Neural crest cell (in vitro differentiated cells): ENCODE measurements around the gene INTS1. TPM values are rescaled to one million over a fixed set of nuclear protein-coding genes. Genes with fewer than 3 reads are reported as not detected.
"Not testable (repeated sequence)": the region's sequence is repeated elsewhere in the genome, so short reads cannot be mapped to it uniquely, and the experiment has no call there.

ENCODE experiments used
- DNase-seq: peaks from one replicate; pipeline ENCODE4 v3.0.0; 2021; ENCODE audit warnings: low read depth, mixed read lengths, low spot score
- H3K27ac Mint-ChIP-seq: one replicate; pipeline ENCODE4 v1.8.0; 2021; ENCODE audit warnings: mild to moderate bottlenecking, mixed read lengths; ENCODE audit not compliant: unreplicated experiment
- H3K27me3 Mint-ChIP-seq: 2 replicates; pipeline ENCODE4 v1.8.0; 2021; ENCODE audit warnings: low read depth, mild to moderate bottlenecking, mixed read lengths
- H3K36me3 Mint-ChIP-seq: 2 replicates; pipeline ENCODE4 v1.8.0; 2021; ENCODE audit warnings: low read depth, mild to moderate bottlenecking, mixed read lengths
- H3K4me1 Mint-ChIP-seq: 2 replicates; pipeline ENCODE4 v1.8.0; 2021; ENCODE audit warnings: mixed read lengths
- H3K4me3 Mint-ChIP-seq: one replicate; pipeline ENCODE4 v1.8.0; 2021; ENCODE audit warnings: mild to moderate bottlenecking, mixed read lengths
- H3K9me3 Mint-ChIP-seq: 2 replicates; pipeline ENCODE4 v1.8.0; 2021; ENCODE audit warnings: mixed read lengths
- CTCF ChIP-seq: fragments of 200-600 bp; sonication (generic); conservative IDR thresholded peaks from 2 replicates; pipeline ENCODE4 v1.5.0; 2021; ENCODE audit warnings: antibody characterized with exemption, mild to moderate bottlenecking
- total RNA-seq: library from RNA; stranded (reverse); gene quantifications from 2 replicates; pipeline ENCODE4 v1.2.1, GENCODE V29; 2021

Gene INTS1
- total RNA-seq, 1 donor from 2014 or later, result 134 TPM

GRCh38 chr7:1523208-1523607 lies 19.0 kb upstream of the INTS1 start:
- no peak for TF ChIP-seq CTCF
- no peak for DNase-seq
- Mint-ChIP-seq H3K27me3 (peaks cover 32% of the 10 kb centered on the region), H3K36me3 (no peaks in the 10 kb centered on the region), H3K4me3 (no peak overlapping the region), H3K27ac (no peak overlapping the region), H3K9me3 (no peaks in the 10 kb centered on the region), H3K4me1 (peaks cover 10% of the 10 kb centered on the region)

DNA sequence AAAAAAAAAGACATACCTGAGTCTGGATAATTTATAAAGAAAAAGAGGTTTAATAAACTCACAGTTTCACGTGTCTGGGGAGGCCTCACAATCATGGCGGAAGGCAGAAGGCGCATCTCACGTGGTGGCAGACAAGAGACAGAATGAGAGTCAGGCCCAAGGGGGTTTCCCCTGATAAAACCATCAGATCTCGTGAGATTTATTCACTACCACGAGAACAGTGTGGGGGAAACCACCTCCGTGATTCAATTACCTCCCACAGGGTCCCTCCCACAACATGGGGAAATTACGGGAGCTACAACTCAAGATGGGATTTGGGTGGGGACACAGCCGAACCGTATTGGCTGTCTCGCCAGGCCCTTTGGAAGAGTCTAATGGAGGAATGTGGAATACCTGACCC lies 17.3 kb upstream of the INTS1 start:
- no peaks in the 10 kb centered on the region for H3K36me3 Mint-ChIP-seq
- peaks cover 5% of the 10 kb centered on the region for H3K4me1 Mint-ChIP-seq
- peaks cover 19% of the 10 kb centered on the region for H3K27me3 Mint-ChIP-seq
- no peaks in the 10 kb centered on the region for H3K9me3 Mint-ChIP-seq
- H3K4me3 Mint-ChIP-seq, result no peak overlapping the region
- no peak for TF ChIP-seq CTCF
- no peak overlapping the region for H3K27ac Mint-ChIP-seq
- DNase-seq, result no peak

- Mint-ChIP-seq H3K4me3 (no peak overlapping the region), H3K4me1 (peaks cover 5% of the 10 kb centered on the region), H3K27me3 (peaks cover 13% of the 10 kb centered on the region), H3K9me3 (no peaks in the 10 kb centered on the region), H3K27ac (peak overlapping the region; percentile 48), H3K36me3 (no peaks in the 10 kb centered on the region)
- no peak for TF ChIP-seq CTCF
- DNase-seq, result no peak
Observed at GRCh38 chr7:1520539-1521234, 16.5 kb upstream of the INTS1 start.

GRCh38 chr7:1519322-1519922 lies 15.2 kb upstream of the INTS1 start:
- not testable (repeated sequence) for DNase-seq, H3K9me3 Mint-ChIP-seq, H3K27me3 Mint-ChIP-seq, H3K27ac Mint-ChIP-seq, H3K36me3 Mint-ChIP-seq, H3K4me1 Mint-ChIP-seq, H3K4me3 Mint-ChIP-seq

- Mint-ChIP-seq H3K4me1 (peaks cover 5% of the 10 kb centered on the region), H3K36me3 (no peaks in the 10 kb centered on the region), H3K9me3 (no peaks in the 10 kb centered on the region), H3K27ac (no peak overlapping the region), H3K27me3 (peaks cover under 1% of the 10 kb centered on the region), H3K4me3 (no peak overlapping the region)
- DNase-seq, result no peak
- TF ChIP-seq CTCF, result no peak
Observed at GRCh38 chr7:1516586-1517251, 12.5 kb upstream of the INTS1 start.

DNA sequence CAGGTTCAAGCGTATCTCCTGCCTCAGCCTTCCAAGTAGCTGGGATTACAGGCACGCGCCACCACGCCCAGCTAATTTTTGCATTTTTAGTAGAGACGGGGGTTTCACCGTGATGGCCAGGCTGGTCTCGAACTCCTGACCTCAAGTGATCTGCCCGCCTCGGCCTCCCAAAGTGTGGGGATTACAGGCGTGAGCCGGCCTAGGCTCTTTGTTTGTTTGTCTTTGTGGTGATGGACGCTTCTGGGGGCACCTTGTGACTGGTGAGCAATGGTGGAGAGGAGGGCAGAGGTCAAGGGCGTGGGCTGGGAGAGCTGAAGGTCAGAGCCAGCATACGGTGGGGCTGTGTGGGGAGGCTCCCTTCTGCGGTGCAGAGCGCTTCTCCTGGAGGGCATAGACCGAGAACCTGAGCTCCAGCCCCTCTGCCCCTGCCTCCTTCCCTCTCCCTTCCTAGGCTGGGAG lies 11.3 kb upstream of the INTS1 start:
- not testable (repeated sequence) for DNase-seq, H3K4me1 Mint-ChIP-seq, H3K4me3 Mint-ChIP-seq, H3K27ac Mint-ChIP-seq, H3K9me3 Mint-ChIP-seq, H3K27me3 Mint-ChIP-seq, H3K36me3 Mint-ChIP-seq
